ENCODE data around the gene TAS2R60.
"Not testable (repeated sequence)": the region's sequence is repeated elsewhere in the genome, so short reads cannot be mapped to it uniquely, and the experiment has no call there.

Gene TAS2R60

GRCh38 chr7:143408252-143408685 is 35.0 kb upstream of the TAS2R60 start:
- in situ Hi-C loops (cut with HindIII; ENCODE audit: low pct_ligation_motif_present, low sequenced_read_pairs), result no loop called here
- no peak overlapping the region for H3K4me3 ChIP-seq (ENCODE audit: low read depth, low read length)
- H3K36me3 ChIP-seq (replicated peaks), result no peaks in the 10 kb centered on the region
- TF ChIP-seq, protein P1, sequence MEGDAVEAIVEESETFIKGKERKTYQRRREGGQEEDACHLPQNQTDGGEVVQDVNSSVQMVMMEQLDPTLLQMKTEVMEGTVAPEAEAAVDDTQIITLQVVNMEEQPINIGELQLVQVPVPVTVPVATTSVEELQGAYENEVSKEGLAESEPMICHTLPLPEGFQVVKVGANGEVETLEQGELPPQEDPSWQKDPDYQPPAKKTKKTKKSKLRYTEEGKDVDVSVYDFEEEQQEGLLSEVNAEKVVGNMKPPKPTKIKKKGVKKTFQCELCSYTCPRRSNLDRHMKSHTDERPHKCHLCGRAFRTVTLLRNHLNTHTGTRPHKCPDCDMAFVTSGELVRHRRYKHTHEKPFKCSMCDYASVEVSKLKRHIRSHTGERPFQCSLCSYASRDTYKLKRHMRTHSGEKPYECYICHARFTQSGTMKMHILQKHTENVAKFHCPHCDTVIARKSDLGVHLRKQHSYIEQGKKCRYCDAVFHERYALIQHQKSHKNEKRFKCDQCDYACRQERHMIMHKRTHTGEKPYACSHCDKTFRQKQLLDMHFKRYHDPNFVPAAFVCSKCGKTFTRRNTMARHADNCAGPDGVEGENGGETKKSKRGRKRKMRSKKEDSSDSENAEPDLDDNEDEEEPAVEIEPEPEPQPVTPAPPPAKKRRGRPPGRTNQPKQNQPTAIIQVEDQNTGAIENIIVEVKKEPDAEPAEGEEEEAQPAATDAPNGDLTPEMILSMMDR (IDR thresholded peaks at IDR 0.05; ENCODE audit: low read depth, low read length, missing control alignments), result no peak
- H3K27ac ChIP-seq, result no peak overlapping the region
- no peak for DNase-seq
- no peaks in the 10 kb centered on the region for H3K27me3 ChIP-seq (replicated peaks)

DNA sequence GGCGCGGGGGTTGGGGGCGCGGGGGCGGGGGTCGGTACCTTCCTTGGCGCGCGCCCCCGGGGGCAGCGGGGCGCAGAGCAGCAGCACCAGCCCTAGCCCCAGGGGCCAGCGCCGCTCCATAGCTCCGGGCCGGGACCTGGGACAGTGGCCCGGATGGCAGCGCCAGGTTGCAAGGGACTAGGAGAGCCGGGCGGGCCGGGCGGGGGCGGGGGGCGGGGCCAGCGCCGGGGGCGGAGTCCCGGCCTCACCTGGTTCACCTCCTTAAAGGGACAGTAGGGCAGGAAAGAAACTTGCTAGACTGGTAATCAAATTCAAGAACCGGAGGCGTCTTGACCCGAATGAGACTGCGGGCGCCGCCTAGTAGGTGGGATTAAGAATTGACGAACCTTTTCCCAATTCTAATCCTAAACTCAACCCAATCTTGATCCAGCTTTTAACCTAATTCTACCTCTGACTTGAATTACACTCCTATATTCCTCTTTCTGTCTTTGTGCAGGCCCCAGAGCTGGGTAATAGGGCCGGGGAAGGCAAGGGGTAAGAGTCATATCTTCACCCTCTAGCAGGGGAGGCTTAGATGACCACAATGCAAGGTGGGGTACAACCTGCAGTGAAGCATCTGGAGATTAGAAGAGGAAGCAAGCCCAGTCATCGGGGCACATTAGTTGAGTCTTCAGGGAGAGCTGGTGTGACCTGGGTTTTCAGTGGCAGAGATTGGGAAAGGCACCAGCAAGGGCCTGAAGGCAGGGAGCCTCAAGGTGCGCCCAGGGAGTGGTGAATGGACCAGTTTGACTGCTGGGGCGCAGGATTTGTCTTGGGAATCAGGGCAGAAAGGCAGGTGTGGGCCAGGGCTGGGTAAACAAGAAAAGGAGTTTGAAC is 34.3 kb upstream of the TAS2R60 start, which contains the start of gene EPHA1:
Gene EPHA1 (minus strand): TSS at position 171 of the 876 bp plus-strand sequence. CDS start 51 bp downstream, at position 120.
- Histone ChIP-seq H3K36me3 (replicated peaks) (no peaks in the 10 kb centered on the region), H3K4me3 (ENCODE audit: low read depth, low read length) (no peak within 1 kb of the TSS), H3K27ac (no peak within 1 kb of the TSS), H3K27me3 (replicated peaks) (no peaks in the 10 kb centered on the region)
- in situ Hi-C loops (cut with HindIII; ENCODE audit: low pct_ligation_motif_present, low sequenced_read_pairs), result no loop called here
- no peak for DNase-seq
- TF ChIP-seq, protein P1 (IDR thresholded peaks at IDR 0.05; ENCODE audit: low read depth, low read length, missing control alignments), result peak; percentile 49

GRCh38 chr7:143410521-143411004 is 32.7 kb upstream of the TAS2R60 start:
- in situ Hi-C loops (cut with HindIII; ENCODE audit: low pct_ligation_motif_present, low sequenced_read_pairs), result no loop called here
- no peak for DNase-seq
- no peaks in the 10 kb centered on the region for H3K36me3 ChIP-seq (replicated peaks)
- no peak overlapping the region for H3K4me3 ChIP-seq (ENCODE audit: low read depth, low read length)
- TF ChIP-seq, protein P1 (IDR thresholded peaks at IDR 0.05; ENCODE audit: low read depth, low read length, missing control alignments), result no peak
- no peaks in the 10 kb centered on the region for H3K27me3 ChIP-seq (replicated peaks)
- no peak overlapping the region for H3K27ac ChIP-seq

GRCh38 chr7:143411976-143412708 is 31.1 kb upstream of the TAS2R60 start:
- Histone ChIP-seq H3K27ac (no peak overlapping the region), H3K4me3 (ENCODE audit: low read depth, low read length) (no peak overlapping the region), H3K27me3 (replicated peaks) (no peaks in the 10 kb centered on the region), H3K36me3 (replicated peaks) (no peaks in the 10 kb centered on the region)
- no peak for DNase-seq
- TF ChIP-seq, protein P1 (IDR thresholded peaks at IDR 0.05; ENCODE audit: low read depth, low read length, missing control alignments), result no peak
- in situ Hi-C loops (cut with HindIII; ENCODE audit: low pct_ligation_motif_present, low sequenced_read_pairs), result no loop called here

DNA sequence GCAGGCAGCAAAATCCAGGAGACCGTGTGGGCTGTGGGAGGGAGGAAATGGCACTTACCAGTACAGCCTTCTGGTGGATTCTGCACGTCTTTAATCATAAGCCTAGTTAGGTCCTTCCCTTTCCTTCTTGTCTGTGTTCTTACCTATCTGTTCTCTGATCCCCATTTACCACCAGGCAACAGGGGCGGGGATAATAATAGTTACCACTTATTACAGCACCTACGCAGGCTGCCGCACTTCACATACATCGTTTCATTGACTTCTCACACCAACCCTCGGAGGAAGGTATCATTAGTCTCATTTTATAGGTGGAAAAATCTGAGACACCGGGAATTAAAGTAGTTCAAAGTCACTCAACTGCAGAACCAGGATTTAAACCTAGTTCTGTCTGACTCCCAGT is 30.1 kb upstream of the TAS2R60 start:
- Histone ChIP-seq H3K27me3 (replicated peaks) (no peaks in the 10 kb centered on the region), H3K27ac (no peak overlapping the region), H3K4me3 (ENCODE audit: low read depth, low read length) (no peak overlapping the region), H3K36me3 (replicated peaks) (no peaks in the 10 kb centered on the region)
- in situ Hi-C loops (cut with HindIII; ENCODE audit: low pct_ligation_motif_present, low sequenced_read_pairs), result no loop called here
- TF ChIP-seq, protein P1 (IDR thresholded peaks at IDR 0.05; ENCODE audit: low read depth, low read length, missing control alignments), result no peak
- no peak for DNase-seq

DNA sequence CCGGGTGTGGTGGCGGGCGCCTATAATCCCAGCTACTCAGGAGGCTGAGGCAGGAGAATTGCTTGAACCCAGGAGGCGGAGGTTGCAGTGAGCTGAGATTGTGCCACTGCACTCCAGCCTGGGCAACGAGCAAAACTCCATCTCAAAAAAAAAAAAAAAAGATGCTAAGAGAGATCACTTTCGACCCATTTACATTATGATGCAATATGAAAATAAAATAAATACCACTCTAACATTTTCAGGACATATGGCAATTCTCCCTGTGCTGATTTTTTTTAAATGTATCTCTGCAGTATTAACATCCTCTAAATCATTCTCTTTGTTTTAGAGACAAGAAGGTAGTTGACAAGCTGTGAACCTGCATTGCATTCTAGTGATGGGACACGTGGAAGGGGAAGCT is 28.0 kb upstream of the TAS2R60 start:
- H3K27ac ChIP-seq; H3K4me3 ChIP-seq (ENCODE audit: low read depth, low read length); H3K36me3 ChIP-seq (replicated peaks); in situ Hi-C loops (cut with HindIII; ENCODE audit: low pct_ligation_motif_present, low sequenced_read_pairs); H3K27me3 ChIP-seq (replicated peaks); DNase-seq: not testable (repeated sequence)

All from brain microvascular endothelial cell (primary cell).